NCI-H2227 (cell line): ENCODE results near the gene TNS1.

Source experiments
- DNase-seq: peaks from one replicate; lab custom pipeline; 2025; ENCODE audit not compliant: unreplicated experiment; lab: John Stamatoyannopoulos, UW

TNS1 gene

GRCh38 chr2:217835931-217836891 lies 166.6 kb downstream of the TNS1 start:
- peak; percentile 11 for DNase-seq

- no peak for DNase-seq
Observed at GRCh38 chr2:217834744-217835513, 167.9 kb downstream of the TNS1 start.

- DNase-seq = no peak
Observed at GRCh38 chr2:217834057-217834620, 168.7 kb downstream of the TNS1 start.

- DNase-seq = no peak
Observed at GRCh38 chr2:217833439-217833838, 169.4 kb downstream of the TNS1 start.

GRCh38 chr2:217832987-217833386 lies 169.8 kb downstream of the TNS1 start:
- no peak for DNase-seq

GRCh38 chr2:217832115-217832514 lies 170.7 kb downstream of the TNS1 start:
- no peak for DNase-seq

- DNase-seq = no peak
Observed at GRCh38 chr2:217831306-217831705, 171.5 kb downstream of the TNS1 start.

GRCh38 chr2:217830807-217831206 lies 172.0 kb downstream of the TNS1 start:
- no peak for DNase-seq

- no peak for DNase-seq
Observed at GRCh38 chr2:217830061-217830460, 172.7 kb downstream of the TNS1 start.

GRCh38 chr2:217829420-217829819 lies 173.4 kb downstream of the TNS1 start:
- no peak for DNase-seq

GRCh38 chr2:217828336-217828735 lies 174.5 kb downstream of the TNS1 start:
- no peak for DNase-seq

GRCh38 chr2:217827430-217828201 lies 175.2 kb downstream of the TNS1 start:
- no peak for DNase-seq

- DNase-seq = no peak
Observed at GRCh38 chr2:217826991-217827390, 175.8 kb downstream of the TNS1 start.

- no peak for DNase-seq
Observed at GRCh38 chr2:217826520-217826919, 176.3 kb downstream of the TNS1 start.

GRCh38 chr2:217825469-217826235 lies 177.1 kb downstream of the TNS1 start:
- no peak for DNase-seq

GRCh38 chr2:217824223-217824622 lies 178.6 kb downstream of the TNS1 start:
- DNase-seq = no peak

GRCh38 chr2:217823626-217824025 lies 179.2 kb downstream of the TNS1 start:
- no peak for DNase-seq

- no peak for DNase-seq
Observed at GRCh38 chr2:217822296-217823252, 180.2 kb downstream of the TNS1 start.

GRCh38 chr2:217821536-217822147 lies 181.2 kb downstream of the TNS1 start:
- DNase-seq = no peak
